GM12801 (cell line): ENCODE measurements around the gene SLC16A8.

Source experiments
- CTCF ChIP-seq: IDR thresholded peaks from one replicate; pipeline ENCODE4 v1.5.1; 2011; ENCODE audit warnings: control low read depth; ENCODE audit not compliant: insufficient read length; ENCODE audit errors: extremely low read depth

SLC16A8 gene

GRCh38 chr22:38038426-38038825 lies 45.6 kb downstream of the SLC16A8 start:
- TF ChIP-seq CTCF: no peak

DNA sequence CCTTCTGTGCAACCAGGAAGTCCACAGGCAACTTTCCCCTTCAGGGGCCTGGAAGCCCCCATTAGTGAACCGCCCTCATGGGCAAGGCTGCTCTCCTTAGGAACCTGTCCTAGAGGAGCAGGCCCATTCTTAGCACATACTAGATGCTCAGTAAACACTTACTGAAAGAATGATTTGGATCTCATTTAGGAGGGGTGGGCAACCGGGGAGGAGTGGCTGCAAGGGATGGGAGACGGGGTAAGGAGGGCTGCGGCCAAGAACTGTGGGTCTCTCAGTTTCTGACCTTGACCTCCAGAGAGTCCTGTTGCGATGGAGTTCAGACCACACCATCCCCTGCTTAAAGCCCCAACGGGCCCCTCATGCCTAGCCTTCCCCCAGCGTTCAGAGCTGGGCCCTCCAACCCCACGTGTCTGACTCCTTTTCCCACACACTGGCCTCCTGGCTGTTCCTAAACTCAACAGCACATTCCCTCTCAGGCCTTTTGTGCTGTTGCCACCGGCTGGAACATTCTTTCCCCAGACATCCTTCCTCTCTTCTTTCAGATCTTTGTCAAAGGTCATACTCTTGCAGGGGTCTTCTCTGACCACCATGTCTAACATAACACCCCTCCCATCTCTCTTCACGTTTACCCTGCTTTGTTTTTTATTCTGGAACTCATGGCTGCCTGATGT lies 47.5 kb downstream of the SLC16A8 start:
- no peak for TF ChIP-seq CTCF

GRCh38 chr22:38035530-38035885 lies 48.5 kb downstream of the SLC16A8 start:
- no peak for TF ChIP-seq CTCF

DNA sequence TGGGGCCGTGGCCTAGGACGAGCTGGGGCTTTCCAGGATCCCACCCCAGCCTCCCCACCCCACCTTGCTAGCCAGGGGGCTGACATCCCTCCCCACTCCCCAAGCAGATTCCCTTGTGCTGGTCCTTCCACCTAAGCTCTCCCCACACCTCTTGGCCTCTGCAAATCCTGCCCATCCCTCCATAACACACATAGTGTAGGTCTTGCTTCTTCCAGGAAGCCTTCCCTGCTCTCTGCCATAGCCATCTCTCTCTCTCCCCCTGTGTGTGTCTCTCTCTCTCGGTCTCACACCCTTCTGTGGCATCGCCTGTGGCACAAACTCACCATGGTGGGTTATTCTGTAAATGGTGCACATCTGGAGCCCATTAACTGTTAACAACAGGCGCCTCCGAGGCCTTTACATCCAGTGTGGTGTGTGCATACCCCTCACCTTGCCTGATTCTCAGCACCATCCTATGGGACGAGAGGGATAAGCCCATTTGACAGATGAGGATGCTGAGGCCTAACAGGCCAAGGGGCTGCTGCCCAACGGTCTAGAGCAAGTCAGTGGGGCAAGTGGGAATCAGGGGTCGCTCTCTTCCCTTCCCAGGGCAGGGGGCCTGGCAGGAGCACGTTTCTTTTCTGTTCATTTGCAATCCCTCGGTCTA lies 49.0 kb downstream of the SLC16A8 start:
- no peak for TF ChIP-seq CTCF

- no peak for TF ChIP-seq CTCF
Observed at GRCh38 chr22:38034278-38034882, 49.6 kb downstream of the SLC16A8 start.

DNA sequence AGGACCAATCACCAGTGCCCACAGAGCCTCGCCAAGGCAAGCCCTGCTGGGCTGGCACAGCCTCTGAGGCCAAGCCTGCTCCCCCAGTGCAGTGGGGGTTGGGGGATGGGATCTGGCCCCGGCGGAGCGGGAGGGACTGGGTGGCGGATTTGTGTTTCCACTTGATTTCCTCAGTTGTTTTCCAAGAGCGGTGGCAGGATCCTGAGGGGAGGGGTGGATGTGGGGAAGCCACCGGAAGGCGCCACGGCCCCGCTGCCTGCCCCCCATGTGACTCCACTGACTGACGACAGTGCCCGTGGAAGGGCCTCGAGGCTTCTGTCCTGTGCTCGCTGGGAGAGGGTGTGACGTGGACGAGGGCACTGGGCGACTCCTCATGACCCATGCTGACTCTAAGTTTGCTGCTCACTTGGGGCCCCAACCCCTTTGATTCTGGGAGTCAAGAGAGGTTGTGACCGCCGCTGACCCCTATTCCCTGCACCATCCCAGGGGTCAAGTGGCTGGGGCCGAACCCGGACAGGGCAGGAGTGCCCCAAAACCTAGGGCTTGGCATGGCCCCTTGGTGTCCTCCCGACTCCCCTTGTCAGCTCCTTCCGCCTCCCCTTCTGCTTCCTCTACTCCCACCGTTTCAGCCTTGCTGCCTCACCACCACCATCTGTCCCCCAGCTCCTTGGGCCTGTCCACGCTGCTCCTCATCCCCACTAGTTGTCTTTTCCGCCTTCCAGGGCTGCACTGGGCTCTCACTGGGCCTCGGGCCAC lies 50.3 kb downstream of the SLC16A8 start:
- no peak for TF ChIP-seq CTCF

DNA sequence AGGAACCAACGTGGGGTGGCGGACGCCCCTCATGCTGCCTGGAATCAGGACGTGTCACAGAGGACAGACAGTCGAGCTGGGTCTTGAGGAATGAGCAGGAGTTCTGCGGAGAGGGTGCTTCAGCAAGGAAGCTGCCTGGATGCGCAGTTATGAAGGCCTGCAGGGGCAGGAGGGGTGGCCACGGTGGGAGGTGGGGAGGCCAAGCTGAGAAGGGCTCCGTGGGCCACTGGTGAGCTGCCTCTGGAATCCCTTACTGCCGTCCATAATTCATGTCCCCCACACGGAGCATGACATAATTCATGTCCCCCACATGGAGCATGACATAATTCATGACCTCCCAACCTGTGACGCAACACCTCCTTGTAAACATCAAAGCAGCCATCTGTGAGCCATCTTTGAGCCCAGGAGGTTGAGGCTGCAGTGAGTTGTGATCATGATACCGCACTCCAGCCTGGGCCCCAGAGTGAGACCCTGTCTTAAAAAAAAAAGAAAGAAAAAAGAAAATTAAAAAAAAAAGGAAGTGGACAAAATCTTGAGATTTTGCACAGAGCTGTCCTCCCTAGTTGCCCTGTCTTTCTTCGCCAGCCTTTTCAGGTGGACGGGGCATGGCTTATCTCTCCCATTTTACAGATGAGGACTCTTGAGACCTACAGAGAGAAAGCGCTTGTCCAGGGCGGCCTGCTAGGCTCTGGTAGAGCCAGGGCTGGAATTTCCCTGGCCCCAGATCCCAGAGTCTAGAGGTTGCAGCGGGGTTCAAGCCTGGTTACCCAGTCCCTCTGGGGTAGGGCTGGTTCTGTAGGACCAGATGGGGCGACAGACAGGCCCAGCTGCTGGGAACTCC lies 51.1 kb downstream of the SLC16A8 start:
- no peak for TF ChIP-seq CTCF
